Measurements from ENCODE around the gene FBXO27. TPM values are rescaled to one million over a fixed set of nuclear protein-coding genes. Genes with fewer than 3 reads are reported as not detected.

The FBXO27 gene
- 10 to 100 TPM in 1 of 4 donors, 1 to 10 TPM in 3; 1.2 to 12.4 (median 3.6) TPM for total RNA-seq

DNA sequence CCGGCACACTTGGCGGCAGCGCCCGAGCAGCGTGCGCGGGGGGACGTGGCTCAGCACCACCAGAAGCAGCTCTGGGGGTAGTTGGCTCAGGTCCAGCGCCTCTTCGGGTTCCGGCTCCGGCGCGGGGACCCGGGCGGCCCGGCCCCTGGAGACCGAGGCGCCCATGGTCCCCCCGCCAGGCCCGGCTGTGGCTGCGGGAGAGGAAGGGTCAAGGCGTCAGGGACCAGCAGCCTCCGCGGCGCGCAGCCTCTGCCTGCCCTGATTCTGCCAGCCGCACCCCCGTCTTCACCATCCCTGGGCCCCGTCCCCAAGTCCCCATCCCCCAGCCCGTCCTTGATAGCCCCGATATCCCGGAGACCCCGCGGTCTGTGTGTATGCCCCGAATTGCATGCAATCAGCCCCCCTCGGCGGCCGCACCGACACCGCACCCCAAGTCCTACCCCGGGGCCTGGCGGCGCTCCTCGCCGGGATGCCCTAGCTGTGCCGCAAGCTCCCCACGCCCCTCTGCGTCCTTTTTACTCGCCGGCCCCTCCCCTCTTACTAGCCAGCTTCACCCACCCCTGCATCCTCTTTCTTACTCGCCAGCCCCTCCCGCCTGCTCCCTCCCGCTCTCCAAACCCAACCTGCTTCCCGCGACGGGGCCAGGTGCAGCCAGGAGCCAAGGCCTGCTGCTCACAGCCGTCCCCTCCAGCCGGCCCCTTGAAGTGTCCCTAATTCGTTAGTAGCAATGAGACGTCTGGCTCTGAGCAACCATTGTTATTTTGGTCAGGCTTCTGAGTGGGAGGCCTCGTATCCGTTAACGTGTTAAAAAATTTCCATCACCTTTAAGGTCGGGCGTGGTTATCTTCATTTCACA lies at the start of gene FBXO27:
Gene FBXO27, minus strand, starts transcription at position 487 of the 856 bp plus-strand sequence. Its CDS starts 322 bp downstream, at position 165.
- H3K9me3 ChIP-seq = no peaks in the 10 kb centered on the region
- H3K27me3 ChIP-seq = peaks cover 0 to 6% of the 10 kb centered on the region in 2 donors
- no peaks in the 10 kb centered on the region for H3K36me3 ChIP-seq
- peak within 1 kb of the TSS in 3 of 4 donors; percentile 25 to 35 (median 28) for H3K27ac ChIP-seq
- TF ChIP-seq CTCF (IDR thresholded peaks at IDR 0.05) (no peak), POLR2A (IDR thresholded peaks at IDR 0.05) (no peak)
- DNase-seq = peak in 1 of 3 donors; percentile 46
- peaks cover 0 to 20% (median 9%) of the 10 kb centered on the region in 4 donors for H3K4me1 ChIP-seq
- peak within 1 kb of the TSS; percentile 29 to 67 (median 60) for H3K4me3 ChIP-seq

DNA sequence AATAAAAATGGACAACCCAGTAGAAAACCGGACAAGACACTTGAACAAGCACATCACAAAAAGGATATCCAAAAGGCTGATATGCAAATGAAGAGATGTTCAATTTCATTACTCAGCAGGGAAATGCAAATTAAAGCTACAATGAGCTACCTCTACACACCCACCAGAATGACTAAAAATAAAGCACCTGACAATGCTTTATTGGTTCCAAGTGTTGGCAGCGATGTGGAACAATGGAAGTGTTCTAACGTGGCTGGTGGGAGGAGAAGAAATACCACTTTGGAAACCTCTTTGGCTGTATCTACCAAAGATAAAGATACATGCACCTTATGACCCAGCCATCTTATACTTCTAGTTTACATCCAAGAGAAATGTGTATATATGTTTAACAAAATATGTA lies 48.1 kb upstream of the FBXO27 start:
- Histone ChIP-seq H3K27me3 (peaks cover 0 to 20% of the 10 kb centered on the region in 2 donors), H3K9me3 (no peaks in the 10 kb centered on the region), H3K4me3 (no peak overlapping the region), H3K36me3 (no peaks in the 10 kb centered on the region), H3K4me1 (peaks cover 0 to 10% (median 2%) of the 10 kb centered on the region in 4 donors), H3K27ac (no peak overlapping the region)
- DNase-seq = no peak
- TF ChIP-seq CTCF (IDR thresholded peaks at IDR 0.05) (no peak), POLR2A (IDR thresholded peaks at IDR 0.05) (no peak)

DNA sequence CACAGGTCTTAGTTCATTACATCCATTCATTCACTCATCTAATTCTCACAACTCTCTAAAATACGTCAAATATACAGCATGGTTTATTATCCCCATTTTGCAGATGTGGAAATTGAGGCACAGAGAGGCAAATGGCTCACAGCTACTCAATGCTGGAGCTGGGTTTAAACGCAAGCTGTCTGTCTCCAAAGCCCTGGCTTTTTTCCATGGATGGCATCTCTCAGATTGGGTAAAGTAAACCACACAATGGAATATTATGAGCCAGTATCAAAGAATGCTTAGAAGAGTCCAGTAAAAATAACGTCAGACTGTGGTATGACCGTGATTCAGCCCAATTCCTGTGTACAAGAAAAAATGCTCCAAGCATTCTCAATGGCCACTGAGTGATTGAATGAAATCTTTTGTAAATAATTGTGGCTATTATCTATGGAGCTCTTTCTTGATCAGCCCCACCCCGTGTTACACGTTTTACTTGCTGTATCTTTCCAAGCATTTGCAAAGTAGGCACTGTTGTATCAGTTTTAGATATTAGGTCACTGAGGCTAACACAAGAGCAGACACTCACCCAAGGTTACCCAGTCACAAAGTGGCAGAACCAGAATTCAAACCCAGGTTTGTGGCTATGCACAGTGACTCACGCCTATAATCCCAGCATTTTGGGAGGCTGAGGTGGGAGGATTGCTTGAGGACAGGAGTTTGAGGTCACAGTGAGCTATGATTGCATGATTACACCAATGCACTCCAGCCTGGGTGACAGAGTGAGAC lies 46.3 kb upstream of the FBXO27 start:
- H3K4me3 ChIP-seq = no peak overlapping the region
- peaks cover 0 to 2% (median 0%) of the 10 kb centered on the region in 4 donors for H3K4me1 ChIP-seq
- no peaks in the 10 kb centered on the region for H3K36me3 ChIP-seq
- H3K27me3 ChIP-seq = peaks cover 0 to 2% of the 10 kb centered on the region in 2 donors
- H3K9me3 ChIP-seq = no peaks in the 10 kb centered on the region
- no peak overlapping the region for H3K27ac ChIP-seq
- DNase-seq = no peak
- TF ChIP-seq POLR2A (IDR thresholded peaks at IDR 0.05) = no peak
- TF ChIP-seq CTCF (IDR thresholded peaks at IDR 0.05) = no peak

DNA sequence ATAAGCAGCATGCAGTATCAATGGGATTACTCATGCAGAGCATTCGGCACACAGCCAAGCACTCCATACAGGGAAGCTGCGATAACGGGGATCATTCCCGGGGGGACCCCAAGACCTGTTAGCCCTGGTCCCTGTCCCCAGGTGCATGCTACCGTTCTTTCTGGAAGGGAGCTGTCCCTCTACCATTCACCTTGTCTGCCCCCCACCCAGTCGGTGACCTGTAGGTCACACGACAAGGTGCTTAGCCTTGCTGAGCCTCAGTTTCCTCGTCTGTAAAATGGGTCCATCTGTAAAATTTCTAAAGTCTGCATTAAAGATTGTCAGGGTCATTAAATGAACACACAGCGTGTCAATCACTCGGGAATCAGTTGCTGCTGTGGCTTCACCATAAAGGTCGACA lies 45.0 kb upstream of the FBXO27 start:
- no peak for DNase-seq
- H3K9me3 ChIP-seq = no peaks in the 10 kb centered on the region
- no peak overlapping the region for H3K4me3 ChIP-seq
- no peak overlapping the region for H3K27ac ChIP-seq
- H3K36me3 ChIP-seq = no peaks in the 10 kb centered on the region
- no peaks in the 10 kb centered on the region for H3K27me3 ChIP-seq
- H3K4me1 ChIP-seq = no peaks in the 10 kb centered on the region
- TF ChIP-seq POLR2A (IDR thresholded peaks at IDR 0.05) = no peak
- TF ChIP-seq CTCF (IDR thresholded peaks at IDR 0.05) = no peak

DNA sequence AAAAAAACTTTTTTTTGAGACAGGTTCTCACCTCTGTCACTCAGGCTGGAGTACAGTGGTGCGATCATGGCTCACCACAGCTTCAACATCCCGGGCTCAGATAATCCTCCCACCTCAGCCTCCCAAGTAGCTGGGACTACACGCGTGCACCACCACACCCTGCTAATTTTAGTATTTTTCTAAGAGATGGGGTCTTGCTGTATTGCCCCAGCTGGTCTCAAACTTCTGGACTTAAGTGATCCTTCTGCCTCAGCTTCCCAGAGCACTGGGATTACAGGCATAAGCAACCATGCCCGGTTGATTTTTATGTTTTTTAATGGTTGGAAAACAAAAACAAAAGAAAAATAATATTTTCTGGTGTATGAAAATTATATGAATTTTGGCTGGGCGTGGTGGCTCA lies 42.6 kb upstream of the FBXO27 start:
- Histone ChIP-seq H3K27ac (no peak overlapping the region), H3K9me3 (no peaks in the 10 kb centered on the region), H3K36me3 (no peaks in the 10 kb centered on the region), H3K4me1 (no peaks in the 10 kb centered on the region), H3K27me3 (no peaks in the 10 kb centered on the region), H3K4me3 (no peak overlapping the region)
- TF ChIP-seq CTCF (IDR thresholded peaks at IDR 0.05) (no peak), POLR2A (IDR thresholded peaks at IDR 0.05) (no peak)
- no peak for DNase-seq

Data from Peyer's patch (tissue), 4 donors.